A549 (cell line): ENCODE measurements around the gene LGMN. TPM values are rescaled to one million over a fixed set of nuclear protein-coding genes. Genes with fewer than 3 reads are reported as not detected.

ENCODE experiments used
- ATAC-seq, 2 experiments: fragments of 200-7000 bp in 1 of 2; fragments of >200 bp in 1 of 2; cut with Nextera tagmentation in 1 of 2; cut with Tn5 transposase in 1 of 2; 3 replicates each; pipeline versions ENCODE4 v1.8.0 to v1.9.1; 2018 to 2020; ENCODE audit warnings: mild to moderate bottlenecking in 1 of 2, moderate library complexity in 1 of 2
- CTCF ChIA-PET: fragments of 300-600 bp; sonication (Branson Sonifier 250); formaldehyde crosslinking; extraction: SDS; loops from one replicate; lab custom pipeline; 2021; ENCODE audit warnings: antibody characterized with exemption, inconsistent platforms; lab: Yijun Ruan, JAX
- POLR2A ChIA-PET: fragments of 350-600 bp; formaldehyde crosslinking; extraction: SDS; loops from one replicate; lab custom pipeline; 2021; ENCODE audit warnings: antibody characterized with exemption, inconsistent platforms; lab: Yijun Ruan, JAX
- DNase-seq, 2 experiments: peaks; one replicate each; pipeline versions ENCODE4 v3.0.0 to v3.0.0-alpha.2; 2011 to 2016; ENCODE audit warnings: low read depth in 1 of 2, low spot score in 1 of 2
- FAIRE-seq: peaks from 2 replicates; lab custom pipeline; 2011; peaks lifted over from hg19 to GRCh38; lab: Jason Lieb, UNC
- H3K27ac ChIP-seq, 2 experiments: fragments of >200 bp; sonication (Bioruptor Twin); formaldehyde crosslinking; 3 replicates each; pipeline ENCODE4 v1.5.1; 2016 to 2017
- H3K4me1 ChIP-seq: fragments of >200 bp; sonication (Bioruptor Twin); formaldehyde crosslinking; 3 replicates; pipeline ENCODE4 v1.6.1; 2016
- H3K4me2 ChIP-seq: fragments of >200 bp; sonication (Bioruptor Twin); formaldehyde crosslinking; 3 replicates; pipeline ENCODE4 v1.6.1; 2016
- H3K4me3 ChIP-seq: fragments of >200 bp; sonication (Bioruptor Twin); formaldehyde crosslinking; 3 replicates; pipeline ENCODE4 v1.5.1; 2016
- H3K9me3 ChIP-seq: fragments of >200 bp; sonication (Bioruptor Twin); formaldehyde crosslinking; 3 replicates; pipeline ENCODE4 v1.6.1; 2016
- CBX8 ChIP-seq: fragments of 200-600 bp; sonication (generic); IDR thresholded peaks from 2 replicates; pipeline ENCODE4 v1.6.1; 2016
- CHD2 ChIP-seq: fragments of 150-350 bp; IDR thresholded peaks from 2 replicates; pipeline ENCODE4 v1.6.1; 2014; ENCODE audit warnings: low read length; ENCODE audit not compliant: partially characterized antibody
- E2F6 ChIP-seq: IDR thresholded peaks from 2 replicates; pipeline ENCODE4 v1.6.1; 2012; ENCODE audit warnings: low read depth, borderline replicate concordance
- EHMT2 ChIP-seq: fragments of 200-600 bp; sonication (generic); IDR thresholded peaks from 2 replicates; pipeline ENCODE4 v1.6.1; 2016; ENCODE audit warnings: antibody characterized with exemption, low read depth, mild to moderate bottlenecking, moderate library complexity
- FOSB ChIP-seq: fragments of 250-450 bp; sonication (Bioruptor Pico); IDR thresholded peaks from 2 replicates; pipeline ENCODE4 v1.5.0; 2020; ENCODE audit warnings: mild to moderate bottlenecking, moderate library complexity
- HEYL ChIP-seq: fragments of 250-450 bp; sonication (Bioruptor Pico); IDR thresholded peaks from 2 replicates; pipeline ENCODE4 v1.8.0; 2021; ENCODE audit warnings: mild to moderate bottlenecking, moderate library complexity
- HMGXB4 ChIP-seq: fragments of 250-450 bp; sonication (Bioruptor Pico); IDR thresholded peaks from 2 replicates; pipeline ENCODE4 v1.5.0; 2021; ENCODE audit warnings: mild to moderate bottlenecking, moderate library complexity, borderline replicate concordance
- HOXA7 ChIP-seq: fragments of 250-450 bp; sonication (Bioruptor Pico); IDR thresholded peaks from 2 replicates; pipeline ENCODE4 v1.5.0; 2020; ENCODE audit warnings: mild to moderate bottlenecking, moderate library complexity
- JUNB ChIP-seq: fragments of >200 bp; sonication (Bioruptor Twin); formaldehyde crosslinking; IDR thresholded peaks from 2 replicates; pipeline ENCODE4 v1.6.1; 2016
- KDM5A ChIP-seq: fragments of 200-600 bp; sonication (generic); IDR thresholded peaks from 2 replicates; pipeline ENCODE4 v1.6.1; 2016; ENCODE audit warnings: antibody characterized with exemption, mild to moderate bottlenecking
- MAX ChIP-seq: IDR thresholded peaks from 2 replicates; pipeline ENCODE4 v1.6.1; 2012
- MAZ ChIP-seq: fragments of 150-350 bp; IDR thresholded peaks from 2 replicates; pipeline ENCODE4 v1.6.1; 2014; ENCODE audit warnings: antibody characterized with exemption, low read depth, low read length, borderline replicate concordance
- NPAS2 ChIP-seq: fragments of 250-450 bp; sonication (Bioruptor Pico); IDR thresholded peaks from 2 replicates; pipeline ENCODE4 v1.8.0; 2022; ENCODE audit warnings: mild to moderate bottlenecking, moderate library complexity, borderline replicate concordance
- POLR2A ChIP-seq: IDR thresholded peaks from 2 replicates; pipeline ENCODE4 v1.6.1; 2012; ENCODE audit warnings: mild to moderate bottlenecking, low read length
- RARB ChIP-seq: fragments of 250-450 bp; sonication (Bioruptor Pico); IDR thresholded peaks from 2 replicates; pipeline ENCODE4 v1.8.0; 2021; ENCODE audit warnings: mild to moderate bottlenecking, moderate library complexity
- RFX5 ChIP-seq: fragments of 450-650 bp; IDR thresholded peaks from 2 replicates; pipeline ENCODE4 v1.7.1; 2014; ENCODE audit warnings: antibody characterized with exemption, mild to moderate bottlenecking, moderate library complexity
- SREBF2 ChIP-seq: fragments of 450-650 bp; IDR thresholded peaks from 2 replicates; pipeline ENCODE4 v1.6.1; 2014; ENCODE audit warnings: mild to moderate bottlenecking, moderate library complexity
- TFCP2L1 ChIP-seq: fragments of 250-450 bp; sonication (Bioruptor Pico); IDR thresholded peaks from 2 replicates; pipeline ENCODE4 v1.5.0; 2021; ENCODE audit warnings: mild to moderate bottlenecking
- TP53 ChIP-seq: fragments of 250-450 bp; sonication (Bioruptor Pico); IDR thresholded peaks from 2 replicates; pipeline ENCODE4 v1.5.0; 2021; ENCODE audit warnings: mild to moderate bottlenecking, moderate library complexity
- USF2 ChIP-seq: fragments of 450-650 bp; IDR thresholded peaks from 2 replicates; pipeline ENCODE4 v1.6.1; 2014; ENCODE audit warnings: antibody characterized with exemption
- ZC3H11A ChIP-seq: fragments of 450-650 bp; IDR thresholded peaks from 2 replicates; pipeline ENCODE4 v1.6.1; 2014; ENCODE audit warnings: antibody characterized with exemption, mild to moderate bottlenecking
- ZNF302 ChIP-seq: fragments of 250-450 bp; sonication (Bioruptor Pico); IDR thresholded peaks from 2 replicates; pipeline ENCODE4 v1.9.0; 2021; ENCODE audit warnings: inconsistent platforms, mild to moderate bottlenecking, moderate library complexity
- WGBS: methylation state at CpG from one replicate; pipeline ENCODE4 v1.1.6; 2017; ENCODE audit errors: missing lambda C conversion rate; 5-methylcytosine and 5-hydroxymethylcytosine counted together
- polyA plus RNA-seq, 4 experiments: library from polyadenylated mRNA; depleted of rRNA in 3 of 4; stranded (reverse); fragments of >200 nt; fragmentation: RNase III in 1 of 4; extraction: RNeasy Plus Mini Kit Qiagen cat#74134 plus additional on column Dnase treatment in 1 of 4; gene quantifications; 2 replicates in 3 of 4; 3 replicates in 1 of 4; pipeline ENCODE4 v1.2.3, GENCODE V29; 2011 to 2017

The LGMN gene
- polyA plus RNA-seq, 2 of the 4 experiments (the other 2 are of a cell fraction): 70.4 to 106 TPM

GRCh38 chr14:92695562-92695961 is 52.9 kb downstream of the LGMN start:
- H3K4me1 ChIP-seq: peaks cover 26% of the 10 kb centered on the region
- 88% methylated on average over 1 of the region's 1 CpG for WGBS
- CTCF ChIA-PET: interaction anchor here (1.3 to 10.1 kb wide), 2 partner anchors 9 to 91 kb away, joined by 4 to 191 read pairs; no protein-coding TSS in a partner anchor
- H3K4me3 ChIP-seq: no peak overlapping the region
- no peak for TF ChIP-seq RARB
- no peak for TF ChIP-seq FOSB
- TF ChIP-seq SREBF2: no peak
- no peak for TF ChIP-seq NPAS2 (CRISPR knock-in tag)
- no peak for TF ChIP-seq MAZ
- TF ChIP-seq USF2: no peak
- no peak for TF ChIP-seq ZC3H11A
- TF ChIP-seq KDM5A: no peak
- TF ChIP-seq, all 56 proteins: peak for 0
- ATAC-seq (no peak), FAIRE-seq (no peak), DNase-seq (no peak)
- Histone ChIP-seq H3K4me2 (no peak overlapping the region), H3K9me3 (no peaks in the 10 kb centered on the region), H3K27ac (no peak overlapping the region)
- POLR2A ChIA-PET: no interaction called here

GRCh38 chr14:92694807-92695206 is 53.6 kb downstream of the LGMN start:
- ATAC-seq: no peak
- ChIA-PET POLR2A (no interaction called here), CTCF (interaction anchor here (1.3 to 10.1 kb wide), 2 partner anchors 8 to 91 kb away, joined by 4 to 191 read pairs; no protein-coding TSS in a partner anchor)
- no peak for DNase-seq
- TF ChIP-seq RFX5 (no peak), POLR2A (no peak), E2F6 (no peak), TFCP2L1 (CRISPR knock-in tag) (no peak), HMGXB4 (CRISPR knock-in tag) (no peak), ZNF302 (CRISPR knock-in tag) (no peak), MAX (no peak), SREBF2 (no peak), NPAS2 (CRISPR knock-in tag) (no peak), HEYL (CRISPR knock-in tag) (no peak), HOXA7 (CRISPR knock-in tag) (no peak), JUNB (no peak), CHD2 (no peak), EHMT2 (no peak), ZC3H11A (no peak), TP53 (no peak), CBX8 (no peak)
- 91% methylated on average over 5 of the region's 5 CpGs for WGBS
- H3K27ac ChIP-seq: no peak overlapping the region
- H3K4me2 ChIP-seq: no peak overlapping the region
- peaks cover 30% of the 10 kb centered on the region for H3K4me1 ChIP-seq
- no peaks in the 10 kb centered on the region for H3K9me3 ChIP-seq
- FAIRE-seq: no peak
- no peak overlapping the region for H3K4me3 ChIP-seq
